Stimulated activated CD8-positive, alpha-beta memory T cell treated with anti-CD3 and anti-CD28 coated beads, Interleukin-4, amount 100 ng/mL, for 48 hours (primary cell): ENCODE results near the gene SCAMP1.
"Not testable (repeated sequence)": the region's sequence is repeated elsewhere in the genome, so short reads cannot be mapped to it uniquely, and the experiment has no call there.

Experiments used
- DNase-seq: peaks from one replicate; pipeline ENCODE4 v3.0.0-alpha.2; 2020

Gene SCAMP1

GRCh38 chr5:78359831-78360673 is at the start of gene SCAMP1:
SCAMP1 (plus strand) TSS chr5:78360617; CDS start chr5:78360672, 55 bp downstream.
- DNase-seq = peak; percentile 96

GRCh38 chr5:78317515-78317914 is 42.9 kb upstream of the SCAMP1 start:
- DNase-seq = no peak

GRCh38 chr5:78318337-78318736 is 42.1 kb upstream of the SCAMP1 start:
- no peak for DNase-seq

- no peak for DNase-seq
Observed at GRCh38 chr5:78320401-78320800, 40.0 kb upstream of the SCAMP1 start.

- DNase-seq = no peak
Observed at GRCh38 chr5:78323241-78323640, 37.2 kb upstream of the SCAMP1 start.

GRCh38 chr5:78326930-78327329 is 33.5 kb upstream of the SCAMP1 start:
- no peak for DNase-seq

GRCh38 chr5:78327761-78328510 is 32.5 kb upstream of the SCAMP1 start:
- no peak for DNase-seq

GRCh38 chr5:78328585-78329173 is 31.7 kb upstream of the SCAMP1 start:
- DNase-seq = no peak

- DNase-seq = no peak
Observed at GRCh38 chr5:78331523-78332080, 28.8 kb upstream of the SCAMP1 start.

GRCh38 chr5:78334811-78335210 is 25.6 kb upstream of the SCAMP1 start:
- no peak for DNase-seq

- DNase-seq = no peak
Observed at GRCh38 chr5:78335976-78336375, 24.4 kb upstream of the SCAMP1 start.

- no peak for DNase-seq
Observed at GRCh38 chr5:78336698-78337097, 23.7 kb upstream of the SCAMP1 start.

GRCh38 chr5:78339617-78340436 is 20.6 kb upstream of the SCAMP1 start:
- no peak for DNase-seq

GRCh38 chr5:78341440-78341839 is 19.0 kb upstream of the SCAMP1 start:
- no peak for DNase-seq

GRCh38 chr5:78345485-78345884 is 14.9 kb upstream of the SCAMP1 start:
- DNase-seq = no peak

- DNase-seq = no peak
Observed at GRCh38 chr5:78353520-78353919, 6.9 kb upstream of the SCAMP1 start.

GRCh38 chr5:78354066-78354670 is 6.2 kb upstream of the SCAMP1 start:
- no peak for DNase-seq

- no peak for DNase-seq
Observed at GRCh38 chr5:78355561-78355960, 4.9 kb upstream of the SCAMP1 start.

GRCh38 chr5:78359455-78359830 is 974 bp upstream of the SCAMP1 start:
- not testable (repeated sequence) for DNase-seq

GRCh38 chr5:78360674-78360923 is 182 bp downstream of the SCAMP1 start:
- no peak for DNase-seq

GRCh38 chr5:78360924-78361630 is 660 bp downstream of the SCAMP1 start:
- DNase-seq = peak; percentile 73

- no peak for DNase-seq
Observed at GRCh38 chr5:78361631-78361993, 1.2 kb downstream of the SCAMP1 start.
